SJCRH30 (cell line): ENCODE measurements around the gene MITF. TPM values are rescaled to one million over a fixed set of nuclear protein-coding genes. Genes with fewer than 3 reads are reported as not detected.

Experiments used
- DNase-seq, 2 experiments: peaks; one replicate each; pipeline ENCODE4 v3.0.0-alpha.2; 2015 to 2020
- H3K27ac ChIP-seq: fragments of 250-450 bp; sonication (Bioruptor Pico); 2 replicates; pipeline ENCODE4 v1.5.1; 2020; ENCODE audit warnings: mild to moderate bottlenecking, moderate library complexity
- H3K27me3 ChIP-seq: fragments of 250-450 bp; sonication (Bioruptor Pico); 2 replicates; pipeline ENCODE4 v1.5.1; 2020; ENCODE audit warnings: mild to moderate bottlenecking, moderate library complexity
- H3K36me3 ChIP-seq: fragments of 250-450 bp; sonication (Bioruptor Pico); 2 replicates; pipeline ENCODE4 v1.5.1; 2020; ENCODE audit warnings: mild to moderate bottlenecking, moderate library complexity
- H3K4me1 ChIP-seq: fragments of 250-450 bp; sonication (Bioruptor Pico); 2 replicates; pipeline ENCODE4 v1.5.1; 2020; ENCODE audit warnings: mild to moderate bottlenecking, moderate library complexity
- H3K4me3 ChIP-seq: fragments of 250-450 bp; sonication (Bioruptor Pico); 2 replicates; pipeline ENCODE4 v1.5.1; 2020; ENCODE audit warnings: mild to moderate bottlenecking, moderate library complexity
- H3K9me3 ChIP-seq: fragments of 250-450 bp; sonication (Bioruptor Pico); replicated peaks from 2 replicates; pipeline ENCODE4 v1.5.1; 2020; ENCODE audit warnings: mild to moderate bottlenecking, moderate library complexity
- total RNA-seq: library from RNA; depleted of rRNA; stranded (reverse); fragments of >200 nt; shearing (Covaris generic); gene quantifications from 2 replicates; pipeline ENCODE4 v1.2.3, GENCODE V29; 2014

Gene MITF
- total RNA-seq, 1 experiment from 2014 or later, result 2.2 TPM

GRCh38 chr3:69951616-69952015 lies 212.4 kb downstream of the MITF start:
- Histone ChIP-seq H3K27me3 (no peaks in the 10 kb centered on the region), H3K4me3 (no peak overlapping the region), H3K27ac (no peak overlapping the region), H3K4me1 (no peaks in the 10 kb centered on the region), H3K36me3 (no peaks in the 10 kb centered on the region), H3K9me3 (no peaks in the 10 kb centered on the region)
- no peak for DNase-seq

GRCh38 chr3:69959581-69959980 lies 220.3 kb downstream of the MITF start:
- no peaks in the 10 kb centered on the region for H3K27me3 ChIP-seq
- no peaks in the 10 kb centered on the region for H3K4me1 ChIP-seq
- H3K36me3 ChIP-seq, result no peaks in the 10 kb centered on the region
- peak in 1 of 2 experiments; percentile 1 for DNase-seq
- no peaks in the 10 kb centered on the region for H3K9me3 ChIP-seq
- H3K4me3 ChIP-seq, result no peak overlapping the region
- H3K27ac ChIP-seq, result no peak overlapping the region

- Histone ChIP-seq H3K4me1 (no peaks in the 10 kb centered on the region), H3K27me3 (no peaks in the 10 kb centered on the region)
- no peak for DNase-seq
These were observed 222.6 kb downstream of the MITF start for GRCh38 chr3:69961706-69962439.

DNA sequence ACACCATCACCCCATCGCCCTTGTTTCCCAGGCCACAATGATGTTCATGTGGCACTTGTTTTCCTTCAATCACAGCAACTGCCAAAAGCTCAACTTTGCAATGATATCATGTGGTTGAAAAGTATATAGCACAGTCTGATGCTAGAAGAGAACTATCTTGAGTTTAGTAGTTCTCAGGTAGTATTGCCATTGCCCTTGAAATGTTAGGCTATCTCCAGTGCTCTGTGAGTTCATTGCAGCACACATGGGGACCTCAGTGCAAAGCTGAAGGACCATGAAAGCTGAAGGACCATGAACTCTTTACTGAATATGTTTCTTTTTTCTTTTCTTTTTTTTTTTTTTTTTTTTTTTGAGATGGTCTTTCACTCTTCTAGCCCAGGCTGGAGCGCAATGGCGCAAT lies 224.4 kb downstream of the MITF start:
- no peaks in the 10 kb centered on the region for H3K36me3 ChIP-seq
- no peak for DNase-seq
- H3K27me3 ChIP-seq, result no peaks in the 10 kb centered on the region
- no peak overlapping the region for H3K4me3 ChIP-seq
- H3K9me3 ChIP-seq, result no peaks in the 10 kb centered on the region
- H3K27ac ChIP-seq, result no peak overlapping the region
- H3K4me1 ChIP-seq, result no peaks in the 10 kb centered on the region

More at GRCh38 chr3:69961706-69962439, 222.6 kb downstream of the MITF start:
- Histone ChIP-seq H3K4me3 (no peak overlapping the region), H3K27ac (no peak overlapping the region), H3K9me3 (no peaks in the 10 kb centered on the region), H3K36me3 (no peaks in the 10 kb centered on the region)

DNA sequence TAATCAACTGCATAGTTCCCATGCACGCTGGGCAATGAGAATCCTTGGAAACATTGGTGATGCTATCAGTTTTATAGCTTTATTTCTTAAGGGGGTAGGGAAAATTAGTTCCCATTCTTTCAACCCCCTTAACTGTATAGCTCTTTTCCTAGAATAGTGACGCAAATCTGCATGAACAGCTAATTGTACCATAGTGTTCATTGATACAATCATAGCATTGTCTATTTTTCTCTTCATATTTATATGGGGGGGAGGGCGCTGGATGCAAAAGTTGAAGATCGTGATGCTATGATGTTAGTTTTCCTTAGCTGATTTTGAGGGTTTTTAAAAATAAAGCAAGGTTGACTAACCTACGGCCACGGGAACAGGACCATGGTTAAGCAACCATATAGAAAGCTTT lies 227.9 kb downstream of the MITF start:
- Histone ChIP-seq H3K27me3 (no peaks in the 10 kb centered on the region), H3K9me3 (no peaks in the 10 kb centered on the region), H3K36me3 (no peaks in the 10 kb centered on the region), H3K27ac (no peak overlapping the region), H3K4me1 (peaks cover 4% of the 10 kb centered on the region), H3K4me3 (no peak overlapping the region)
- no peak for DNase-seq

GRCh38 chr3:69970827-69971226 lies 231.6 kb downstream of the MITF start:
- DNase-seq, result no peak
- Histone ChIP-seq H3K27me3 (no peaks in the 10 kb centered on the region), H3K27ac (no peak overlapping the region), H3K4me1 (peaks cover 13% of the 10 kb centered on the region), H3K9me3 (no peaks in the 10 kb centered on the region), H3K36me3 (no peaks in the 10 kb centered on the region), H3K4me3 (no peak overlapping the region)

GRCh38 chr3:69972672-69973071 lies 233.4 kb downstream of the MITF start:
- no peaks in the 10 kb centered on the region for H3K9me3 ChIP-seq
- H3K27ac ChIP-seq, result peak overlapping the region; percentile 65
- H3K36me3 ChIP-seq, result no peaks in the 10 kb centered on the region
- H3K4me1 ChIP-seq, result peaks cover 13% of the 10 kb centered on the region
- no peak overlapping the region for H3K4me3 ChIP-seq
- DNase-seq, result peak; percentile 24 to 49
- H3K27me3 ChIP-seq, result no peaks in the 10 kb centered on the region

DNA sequence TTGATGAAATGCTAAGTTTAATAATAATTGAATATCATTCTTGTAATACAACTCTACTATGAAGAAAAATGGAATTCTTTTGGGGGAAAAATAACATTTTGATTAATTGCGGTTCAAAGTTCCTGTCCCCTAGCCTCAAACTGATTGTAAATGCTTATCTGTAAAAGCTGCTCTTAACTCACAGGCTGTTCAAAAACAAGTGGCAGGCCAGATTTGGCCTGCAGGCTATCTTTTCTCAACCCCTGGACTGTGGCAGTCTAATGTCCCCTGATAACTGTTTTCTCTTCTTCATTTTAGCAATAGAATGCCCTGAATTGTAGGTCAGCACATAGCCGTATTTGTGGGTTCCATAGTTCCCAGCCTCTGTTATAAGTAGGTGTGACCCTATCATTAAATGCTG lies 236.8 kb downstream of the MITF start:
- no peaks in the 10 kb centered on the region for H3K27me3 ChIP-seq
- DNase-seq, result no peak
- no peaks in the 10 kb centered on the region for H3K9me3 ChIP-seq
- H3K36me3 ChIP-seq, result no peaks in the 10 kb centered on the region
- H3K27ac ChIP-seq, result no peak overlapping the region
- H3K4me1 ChIP-seq, result peaks cover 13% of the 10 kb centered on the region
- no peak overlapping the region for H3K4me3 ChIP-seq

DNA sequence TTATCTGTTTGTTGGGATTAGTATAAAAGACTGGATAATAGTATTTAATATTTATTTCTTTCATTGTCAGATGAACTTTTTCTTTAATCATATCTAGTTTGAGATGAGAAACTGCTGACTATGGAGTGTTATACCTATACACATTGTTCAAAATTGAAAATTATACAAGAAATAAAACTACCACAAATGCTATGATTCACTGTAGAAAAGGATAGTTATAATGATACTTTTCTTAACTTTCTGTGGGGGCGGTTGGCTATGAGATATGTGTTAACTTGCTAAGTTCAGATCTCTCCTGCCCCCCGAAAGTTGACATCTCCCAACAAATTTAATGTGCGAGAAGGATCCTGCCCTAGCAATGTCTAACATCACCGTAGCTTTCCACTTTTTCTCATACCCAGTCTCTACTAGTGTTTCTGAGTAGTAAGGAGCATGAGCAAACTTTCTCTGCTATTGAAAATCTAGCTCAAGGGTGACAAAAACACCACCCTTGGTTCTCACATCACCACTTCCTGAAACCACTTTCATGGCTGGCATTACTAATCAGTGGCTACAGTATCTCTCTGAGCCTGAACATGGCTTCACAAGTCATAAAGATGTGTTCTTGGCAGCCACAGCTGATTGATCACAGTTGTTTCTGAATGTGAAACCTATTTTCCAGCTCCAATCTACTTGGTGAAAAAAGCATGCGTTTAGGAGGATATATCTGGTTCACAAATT lies 244.4 kb downstream of the MITF start:
- no peaks in the 10 kb centered on the region for H3K9me3 ChIP-seq
- H3K4me1 ChIP-seq, result no peaks in the 10 kb centered on the region
- no peaks in the 10 kb centered on the region for H3K27me3 ChIP-seq
- no peaks in the 10 kb centered on the region for H3K36me3 ChIP-seq
- H3K27ac ChIP-seq, result no peak overlapping the region
- no peak overlapping the region for H3K4me3 ChIP-seq
- no peak for DNase-seq

DNA sequence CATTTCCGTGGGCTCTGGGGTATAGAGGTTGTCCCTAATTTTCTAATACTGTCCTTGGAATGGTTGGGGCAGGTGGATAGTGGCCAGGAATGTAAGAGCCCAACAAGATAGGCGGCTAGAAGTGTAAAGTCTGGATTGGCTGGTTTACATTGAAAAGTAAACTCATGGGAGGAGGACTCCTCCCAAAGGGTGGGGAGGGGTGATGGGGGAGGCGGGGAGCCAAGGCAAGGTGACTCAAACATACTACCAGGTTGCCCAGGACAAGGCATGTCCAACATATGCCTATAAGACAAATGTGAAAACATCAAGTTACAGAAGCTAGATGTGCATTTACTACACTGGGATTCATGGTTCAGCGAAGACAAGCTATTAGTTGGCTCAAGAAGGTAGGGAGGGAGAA lies 246.0 kb downstream of the MITF start:
- Histone ChIP-seq H3K36me3 (no peaks in the 10 kb centered on the region), H3K27ac (no peak overlapping the region), H3K4me1 (no peaks in the 10 kb centered on the region), H3K4me3 (no peak overlapping the region), H3K9me3 (no peaks in the 10 kb centered on the region), H3K27me3 (no peaks in the 10 kb centered on the region)
- no peak for DNase-seq

GRCh38 chr3:69986419-69986818 lies 247.2 kb downstream of the MITF start:
- no peak for DNase-seq
- H3K27me3 ChIP-seq, result no peaks in the 10 kb centered on the region
- no peak overlapping the region for H3K4me3 ChIP-seq
- no peaks in the 10 kb centered on the region for H3K9me3 ChIP-seq
- H3K36me3 ChIP-seq, result no peaks in the 10 kb centered on the region
- H3K27ac ChIP-seq, result no peak overlapping the region
- H3K4me1 ChIP-seq, result no peaks in the 10 kb centered on the region

- Histone ChIP-seq H3K27ac (no peak overlapping the region), H3K4me1 (no peaks in the 10 kb centered on the region), H3K27me3 (no peaks in the 10 kb centered on the region), H3K9me3 (no peaks in the 10 kb centered on the region), H3K36me3 (no peaks in the 10 kb centered on the region), H3K4me3 (no peak overlapping the region)
- no peak for DNase-seq
These were observed 248.6 kb downstream of the MITF start for GRCh38 chr3:69987833-69988232.

DNA sequence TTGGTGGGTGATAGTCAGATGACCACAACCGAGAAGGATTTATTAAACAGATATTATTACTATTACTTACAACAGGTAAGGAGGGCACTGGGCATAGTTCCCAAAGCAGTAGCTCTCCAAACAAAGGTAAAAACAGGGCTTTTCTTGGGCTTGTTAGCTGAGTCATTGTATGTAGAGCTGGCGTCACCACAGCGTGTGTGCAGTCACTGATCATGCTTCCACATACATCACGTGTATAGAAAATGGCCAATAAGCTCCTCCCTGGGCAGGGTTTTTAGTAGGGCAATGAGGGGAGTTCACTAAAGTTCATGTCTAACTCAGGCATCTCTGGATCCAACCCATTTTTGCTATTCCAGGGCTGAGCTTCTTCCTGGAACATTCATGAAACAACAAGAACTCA lies 254.5 kb downstream of the MITF start:
- Histone ChIP-seq H3K27ac (no peak overlapping the region), H3K36me3 (no peaks in the 10 kb centered on the region), H3K9me3 (no peaks in the 10 kb centered on the region), H3K27me3 (no peaks in the 10 kb centered on the region), H3K4me1 (no peaks in the 10 kb centered on the region), H3K4me3 (no peak overlapping the region)
- DNase-seq, result no peak

GRCh38 chr3:69994919-69995318 lies 255.7 kb downstream of the MITF start:
- no peaks in the 10 kb centered on the region for H3K9me3 ChIP-seq
- no peaks in the 10 kb centered on the region for H3K27me3 ChIP-seq
- H3K4me1 ChIP-seq, result no peaks in the 10 kb centered on the region
- H3K4me3 ChIP-seq, result no peak overlapping the region
- no peak overlapping the region for H3K27ac ChIP-seq
- H3K36me3 ChIP-seq, result no peaks in the 10 kb centered on the region
- no peak for DNase-seq

DNA sequence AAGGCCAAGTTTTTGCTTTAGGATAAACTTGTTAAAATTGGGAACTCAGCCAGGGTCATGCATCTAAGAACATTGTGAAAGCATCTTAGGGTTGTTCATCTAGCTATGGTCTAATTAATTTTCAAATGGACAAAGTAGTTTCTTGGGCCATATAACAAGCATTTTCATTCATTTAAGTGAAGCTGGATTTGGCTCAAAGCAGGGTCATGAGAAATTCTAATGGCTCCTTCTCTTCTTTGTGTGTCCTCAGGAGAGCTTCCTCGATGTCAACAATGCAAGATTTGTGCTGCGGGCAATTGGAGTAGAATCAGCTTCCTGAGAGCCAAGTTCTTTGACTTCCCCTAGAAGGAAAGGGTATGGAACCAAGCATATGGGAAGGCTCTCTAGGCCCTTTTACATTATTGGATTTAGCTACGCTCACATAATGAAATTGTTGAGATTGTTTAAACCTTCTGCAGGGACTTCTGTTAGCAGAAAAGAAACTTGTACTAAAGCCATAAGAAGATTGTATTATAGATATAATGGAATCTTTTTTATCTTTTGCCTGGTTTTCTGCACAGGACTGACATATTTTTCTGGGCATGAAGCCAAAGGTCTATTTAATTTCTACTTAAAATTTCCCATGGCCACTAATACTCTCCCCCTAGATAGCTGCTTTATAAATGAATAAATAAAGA lies 258.5 kb downstream of the MITF start:
- Histone ChIP-seq H3K36me3 (no peaks in the 10 kb centered on the region), H3K27ac (no peak overlapping the region), H3K9me3 (no peaks in the 10 kb centered on the region), H3K4me3 (no peak overlapping the region), H3K27me3 (no peaks in the 10 kb centered on the region), H3K4me1 (no peaks in the 10 kb centered on the region)
- DNase-seq, result no peak
